ENCODE data around the gene ATXN7L1.
A peak's percentile ranks its signal among the peaks of the same experiment; 100 is the strongest.

ATXN7L1 gene

GRCh38 chr7:105650382-105650970 lies 225.9 kb downstream of the ATXN7L1 start:
- no peak for TF ChIP-seq CTCF (IDR thresholded peaks at IDR 0.05)
- H3K27ac Mint-ChIP-seq: no peak overlapping the region

GRCh38 chr7:105649727-105650381 lies 226.5 kb downstream of the ATXN7L1 start:
- no peaks in the 10 kb centered on the region for H3K36me3 Mint-ChIP-seq (ENCODE audit: low read depth)
- TF ChIP-seq CTCF (IDR thresholded peaks at IDR 0.05): no peak
- H3K27ac Mint-ChIP-seq: no peak overlapping the region
- H3K9me3 Mint-ChIP-seq: no peaks in the 10 kb centered on the region
- no peak for DNase-seq
- peaks cover 7% of the 10 kb centered on the region for H3K27me3 Mint-ChIP-seq (ENCODE audit: low read depth, poor library complexity)
- peaks cover 38% of the 10 kb centered on the region for H3K4me1 Mint-ChIP-seq
- no peak overlapping the region for H3K4me3 Mint-ChIP-seq

More at GRCh38 chr7:105650382-105650970, 225.9 kb downstream of the ATXN7L1 start:
- peaks cover 6% of the 10 kb centered on the region for H3K27me3 Mint-ChIP-seq (ENCODE audit: low read depth, poor library complexity)
- DNase-seq: no peak
- H3K36me3 Mint-ChIP-seq (ENCODE audit: low read depth): no peaks in the 10 kb centered on the region
- H3K9me3 Mint-ChIP-seq: no peaks in the 10 kb centered on the region
- peaks cover 41% of the 10 kb centered on the region for H3K4me1 Mint-ChIP-seq
- no peak overlapping the region for H3K4me3 Mint-ChIP-seq

- Mint-ChIP-seq H3K27me3 (ENCODE audit: low read depth, poor library complexity) (peaks cover 10% of the 10 kb centered on the region), H3K27ac (no peak overlapping the region), H3K9me3 (no peaks in the 10 kb centered on the region), H3K4me1 (peaks cover 38% of the 10 kb centered on the region), H3K36me3 (ENCODE audit: low read depth) (no peaks in the 10 kb centered on the region), H3K4me3 (peak overlapping the region; percentile 21)
- no peak for TF ChIP-seq CTCF (IDR thresholded peaks at IDR 0.05)
- DNase-seq: no peak
These were observed 227.6 kb downstream of the ATXN7L1 start for GRCh38 chr7:105648561-105649401.

GRCh38 chr7:105647591-105647990 lies 228.8 kb downstream of the ATXN7L1 start:
- no peak for TF ChIP-seq CTCF (IDR thresholded peaks at IDR 0.05)
- no peaks in the 10 kb centered on the region for H3K9me3 Mint-ChIP-seq
- no peak overlapping the region for H3K27ac Mint-ChIP-seq
- no peak for DNase-seq
- no peaks in the 10 kb centered on the region for H3K36me3 Mint-ChIP-seq (ENCODE audit: low read depth)
- peaks cover 45% of the 10 kb centered on the region for H3K4me1 Mint-ChIP-seq
- no peak overlapping the region for H3K4me3 Mint-ChIP-seq
- peaks cover 13% of the 10 kb centered on the region for H3K27me3 Mint-ChIP-seq (ENCODE audit: low read depth, poor library complexity)

- TF ChIP-seq CTCF (IDR thresholded peaks at IDR 0.05): no peak
- Mint-ChIP-seq H3K4me1 (peaks cover 55% of the 10 kb centered on the region), H3K4me3 (no peak overlapping the region), H3K9me3 (no peaks in the 10 kb centered on the region), H3K36me3 (ENCODE audit: low read depth) (no peaks in the 10 kb centered on the region), H3K27me3 (ENCODE audit: low read depth, poor library complexity) (peaks cover 13% of the 10 kb centered on the region), H3K27ac (no peak overlapping the region)
- no peak for DNase-seq
These were observed 231.5 kb downstream of the ATXN7L1 start for GRCh38 chr7:105644937-105645336.

Measured in nephron progenitor cell (in vitro differentiated cells).